K562 (cell line): ENCODE data around the gene GPR171. TPM values are rescaled to one million over a fixed set of nuclear protein-coding genes. Genes with fewer than 3 reads are reported as not detected.

ENCODE experiments used
- ATAC-seq: fragments of 200-7000 bp; cut with Tn5 transposase; 3 replicates; pipeline ENCODE4 v1.9.1; 2020; ENCODE audit warnings: moderate library complexity
- BruUV-seq: library from RNA; stranded (reverse); fragments of 400-500 nt; replicated peaks from 2 replicates; lab custom pipeline; 2021; lab: Mats Ljungman, UMichigan
- CTCF ChIA-PET: fragments of 300-600 bp; formaldehyde crosslinking; extraction: SDS; loops from one replicate; lab custom pipeline; 2021; ENCODE audit warnings: low intra/inter-chr PET ratio; lab: Yijun Ruan, JAX
- POLR2A ChIA-PET: fragments of 300-600, 350-650 bp; sonication (Branson Sonifier 250); formaldehyde crosslinking; extraction: SDS; loops from one replicate; lab custom pipeline; 2021; ENCODE audit warnings: antibody characterized with exemption, inconsistent platforms; lab: Yijun Ruan, JAX
- DNase-seq, 4 experiments: peaks; one replicate each; pipeline versions ENCODE4 v3.0.0 to v3.0.0-alpha.2; 2011 to 2018; ENCODE audit warnings: low spot score in 3 of 4, mixed read lengths in 3 of 4; ENCODE audit errors: extremely low read depth in 1 of 4
- FAIRE-seq: peaks from 2 replicates; lab custom pipeline; 2011; peaks lifted over from hg19 to GRCh38; lab: Jason Lieb, UNC
- H2AFZ ChIP-seq: 2 replicates; pipeline ENCODE4 v1.6.0; 2011; ENCODE audit warnings: low read depth, low read length, control low read depth, inconsistent platforms
- H3K27ac ChIP-seq: fragments of 200-600 bp; 3 replicates; pipeline ENCODE4 v1.8.0; 2011; ENCODE audit warnings: low read depth, mild to moderate bottlenecking, control low read depth, inconsistent platforms, low read length, moderate library complexity, mixed read lengths; ENCODE audit errors: extremely low read depth
- H3K27me3 ChIP-seq, 2 experiments: fragments of 300-600 bp in 1 of 2; 2 replicates in 1 of 2; 3 replicates in 1 of 2; pipeline versions ENCODE4 v1.6.0 to v1.8.0; 2011; ENCODE audit warnings: inconsistent platforms in 2 of 2, low read length in 2 of 2, mild to moderate bottlenecking in 1 of 2, mixed read lengths in 1 of 2, moderate library complexity in 1 of 2; ENCODE audit not compliant: control insufficient read depth in 2 of 2, insufficient read depth in 2 of 2
- H3K36me3 ChIP-seq: fragments of 300-600 bp; 3 replicates; pipeline ENCODE4 v1.8.0; 2011; ENCODE audit warnings: mild to moderate bottlenecking, low read length, inconsistent platforms; ENCODE audit not compliant: control insufficient read depth, insufficient read depth
- H3K4me1 ChIP-seq, 2 experiments: fragments of 200-600 bp in 1 of 2; replicated peaks in 1 of 2; 2 replicates in 1 of 2; 3 replicates in 1 of 2; pipeline versions ENCODE4 v1.5.1 to v1.8.0; 2011; ENCODE audit warnings: inconsistent platforms in 2 of 2, low read length in 2 of 2, mild to moderate bottlenecking in 1 of 2, mixed read lengths in 1 of 2, moderate library complexity in 1 of 2; ENCODE audit not compliant: control insufficient read depth in 2 of 2, insufficient read depth in 2 of 2
- H3K4me2 ChIP-seq: 2 replicates; pipeline ENCODE4 v1.6.1; 2011; ENCODE audit warnings: low read length, control low read depth, inconsistent platforms, mixed read lengths; ENCODE audit not compliant: insufficient read depth
- H3K4me3 ChIP-seq: fragments of 200-600 bp; sonication (generic), shearing (Covaris generic); 2 replicates; pipeline ENCODE4 v1.5.1; 2016; ENCODE audit warnings: control low read depth, inconsistent platforms
- H3K79me2 ChIP-seq: fragments of 200-600 bp; 3 replicates; pipeline ENCODE4 v1.8.0; 2011; ENCODE audit warnings: low read length, inconsistent platforms; ENCODE audit not compliant: control insufficient read depth, insufficient read depth
- H3K9ac ChIP-seq, 2 experiments: 2 replicates each; pipeline versions ENCODE4 v1.6.0 to v1.6.1; 2011; ENCODE audit warnings: low read depth in 2 of 2, low read length in 2 of 2, control low read depth in 1 of 2, inconsistent platforms in 1 of 2, mild to moderate bottlenecking in 1 of 2, mixed read lengths in 1 of 2; ENCODE audit not compliant: insufficient read depth in 1 of 2
- H3K9me1 ChIP-seq: one replicate; pipeline ENCODE4 v1.6.0; 2011; ENCODE audit warnings: inconsistent platforms, mild to moderate bottlenecking, low read length, moderate library complexity; ENCODE audit not compliant: control insufficient read depth, insufficient read depth
- H3K9me3 ChIP-seq: replicated peaks from 2 replicates; pipeline ENCODE4 v1.5.1; 2011; ENCODE audit warnings: low read depth, low read length, inconsistent platforms; ENCODE audit not compliant: control insufficient read depth, insufficient read depth
- H4K20me1 ChIP-seq: replicated peaks from 2 replicates; pipeline ENCODE4 v1.6.1; 2011; ENCODE audit warnings: low read length, inconsistent platforms, mixed read lengths; ENCODE audit not compliant: control insufficient read depth, insufficient read depth
- CHD7 ChIP-seq: fragments of 200-600 bp; sonication (generic); IDR thresholded peaks from one replicate; pipeline ENCODE4 v1.6.1; 2012; ENCODE audit warnings: mild to moderate bottlenecking, low read depth, low read length, inconsistent platforms
- ELF1 ChIP-seq: fragments of 200-800 bp; sonication (Bioruptor generic); IDR thresholded peaks from 2 replicates; pipeline ENCODE4 v1.6.1; 2016; ENCODE audit warnings: missing genetic modification characterization, missing compliant biosample characterization
- HDAC6 ChIP-seq: IDR thresholded peaks from 2 replicates; pipeline ENCODE4 v1.6.1; 2012; ENCODE audit warnings: low read depth, mild to moderate bottlenecking, control low read depth, inconsistent platforms, low read length, moderate library complexity
- IRF1 ChIP-seq: sonication (generic); formaldehyde crosslinking; IDR thresholded peaks from 2 replicates; pipeline ENCODE4 v1.8.0; 2022; ENCODE audit warnings: missing genetic modification reagents, mild to moderate bottlenecking, borderline replicate concordance
- LCOR ChIP-seq: sonication (generic); formaldehyde crosslinking; IDR thresholded peaks from 2 replicates; pipeline ENCODE4 v1.8.0; 2022; ENCODE audit warnings: mild to moderate bottlenecking, missing genetic modification reagents
- NR0B1 ChIP-seq: fragments of 450-650 bp; IDR thresholded peaks from one replicate; pipeline ENCODE4 v1.6.1; 2018; ENCODE audit warnings: mild to moderate bottlenecking, moderate library complexity; ENCODE audit not compliant: partially characterized antibody
- PRMT5 ChIP-seq: sonication (generic); formaldehyde crosslinking; IDR thresholded peaks from 2 replicates; pipeline ENCODE4 v1.5.0; 2020; ENCODE audit warnings: missing genetic modification reagents
- RBFOX2 ChIP-seq: fragments of 200-400 bp; formaldehyde crosslinking; IDR thresholded peaks from 2 replicates; pipeline ENCODE4 v1.6.1; 2017; ENCODE audit warnings: low read depth, mild to moderate bottlenecking, low read length, moderate library complexity
- ZNF140 ChIP-seq: fragments of 250-450 bp; sonication (Bioruptor Pico); IDR thresholded peaks from 2 replicates; pipeline ENCODE4 v1.8.0; 2021; ENCODE audit warnings: moderate library complexity, mild to moderate bottlenecking, inconsistent platforms
- WGBS: fragments of 100-300 bp; shearing (Covaris generic); methylation state at CpG from one replicate; pipeline ENCODE4 v1.1.6; 2016; ENCODE audit warnings: low coverage, mixed read lengths; ENCODE audit not compliant: insufficient coverage; ENCODE audit errors: missing lambda C conversion rate; 5-methylcytosine and 5-hydroxymethylcytosine counted together
- in situ Hi-C: fragments of 300-500 bp; cut with MboI; formaldehyde crosslinking; loops from 4 replicates; pipeline ENCODE4 v1.15.0; 2018; ENCODE audit warnings: inconsistent platforms, mixed read lengths
- intact Hi-C: fragments of 100-400 bp; cut with micrococcal nuclease; formaldehyde crosslinking; loops from 2 replicates; pipeline ENCODE4 v1.14.2; 2022
- polyA plus RNA-seq, 8 experiments: library from polyadenylated mRNA; depleted of rRNA in 4 of 8; stranded (reverse) in 5 of 8; unstranded in 3 of 8; fragments of >200 nt; fragmentation: Nextera tagmentation in 2 of 8; fragmentation: Illumina TruSeq in 1 of 8; extraction: Ambion mirVana in 2 of 8; extraction: Trizol in 1 of 8; gene quantifications; 2 replicates each; pipeline versions ENCODE4 v1.2.1 to v1.2.3, GENCODE V29; 2011 to 2014; ENCODE audit warnings: inconsistent platforms in 1 of 8, missing spikeins in 1 of 8
- total RNA-seq, 7 experiments: library from RNA; depleted of rRNA in 6 of 7; stranded (reverse); fragments of >200 nt in 6 of 7; fragmentation: Illumina TruSeq in 2 of 7; extraction: Trizol in 2 of 7; gene quantifications; 2 replicates each; pipeline versions ENCODE4 v1.2.1 to v1.2.3, GENCODE V29; 2011 to 2021; ENCODE audit warnings: low replicate concordance in 1 of 7

The GPR171 gene
- total and polyA plus RNA-seq, 9 of the 15 experiments (the other 6 are each of a cell fraction or from before 2014, with no cell fraction given) = not detected

- ATAC-seq (no peak), DNase-seq (no peak), FAIRE-seq (no peak)
- H3K27me3 ChIP-seq = peaks cover 0 to 8% of the 10 kb centered on the region in 2 experiments; a peak in 2 of 5 replicates
- no peak overlapping the region for H3K4me2 ChIP-seq
- no peak overlapping the region for H2AFZ ChIP-seq
- H3K27ac ChIP-seq = no peak overlapping the region
- 0% methylated on average over 2 of the region's 2 CpGs for WGBS
- H3K4me1 ChIP-seq = no peaks in the 10 kb centered on the region
- H3K9ac ChIP-seq = no peak overlapping the region
- H3K4me3 ChIP-seq = no peak overlapping the region
- H3K79me2 ChIP-seq = no peaks in the 10 kb centered on the region
- ChIA-PET POLR2A (no interaction called here), CTCF (interaction anchor here (0.6 kb wide), 1 partner anchor 71 kb away, joined by 7 read pairs; no protein-coding TSS in a partner anchor)
- no peaks in the 10 kb centered on the region for H3K36me3 ChIP-seq
- no peaks in the 10 kb centered on the region for H3K9me3 ChIP-seq
- in situ Hi-C loops = loop anchor here (25.0 kb wide), 1 partner anchor 601 kb away; no protein-coding TSS in a partner anchor
- H4K20me1 ChIP-seq = no peaks in the 10 kb centered on the region
- intact Hi-C loops = no loop called here
- no TSS peak for BruUV-seq
- no peaks in the 10 kb centered on the region for H3K9me1 ChIP-seq
- TF ChIP-seq CHD7 (no peak), IRF1 (CRISPR knock-in tag) (no peak), RBFOX2 (no peak), HDAC6 (no peak), NR0B1 (no peak), ELF1 (no peak), ZNF140 (CRISPR knock-in tag) (no peak), PRMT5 (CRISPR knock-in tag) (no peak), LCOR (no peak)
Observed at GRCh38 chr3:151236316-151236715, 33.3 kb upstream of the GPR171 start.
